Measurements from ENCODE around the gene ETV5. TPM values are rescaled to one million over a fixed set of nuclear protein-coding genes. Genes with fewer than 3 reads are reported as not detected.
A peak's percentile ranks its signal among the peaks of the same experiment; 100 is the strongest.

The ETV5 gene
- total RNA-seq, 1 donor from 2014 or later, result 17.1 TPM

DNA sequence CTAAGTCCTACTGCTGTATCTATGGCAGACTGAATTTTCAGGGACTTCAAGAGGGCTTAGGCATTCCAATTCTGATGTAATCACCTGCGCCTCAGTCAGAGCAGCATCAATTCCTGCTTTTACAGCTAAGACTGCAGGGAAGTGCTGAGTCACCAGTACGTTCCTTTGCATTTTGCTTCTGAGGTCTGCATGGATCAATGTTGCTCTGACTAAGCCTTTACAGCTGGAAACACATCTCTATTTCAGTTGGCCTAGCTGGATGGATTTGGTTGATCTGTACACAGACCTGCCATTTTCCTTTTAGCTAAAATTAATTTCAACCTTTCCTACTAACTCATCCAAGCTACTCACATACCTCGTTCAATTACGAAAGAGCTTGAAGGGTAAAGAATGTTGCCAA is 51.3 kb downstream of the ETV5 start:
- TF ChIP-seq, protein P1, sequence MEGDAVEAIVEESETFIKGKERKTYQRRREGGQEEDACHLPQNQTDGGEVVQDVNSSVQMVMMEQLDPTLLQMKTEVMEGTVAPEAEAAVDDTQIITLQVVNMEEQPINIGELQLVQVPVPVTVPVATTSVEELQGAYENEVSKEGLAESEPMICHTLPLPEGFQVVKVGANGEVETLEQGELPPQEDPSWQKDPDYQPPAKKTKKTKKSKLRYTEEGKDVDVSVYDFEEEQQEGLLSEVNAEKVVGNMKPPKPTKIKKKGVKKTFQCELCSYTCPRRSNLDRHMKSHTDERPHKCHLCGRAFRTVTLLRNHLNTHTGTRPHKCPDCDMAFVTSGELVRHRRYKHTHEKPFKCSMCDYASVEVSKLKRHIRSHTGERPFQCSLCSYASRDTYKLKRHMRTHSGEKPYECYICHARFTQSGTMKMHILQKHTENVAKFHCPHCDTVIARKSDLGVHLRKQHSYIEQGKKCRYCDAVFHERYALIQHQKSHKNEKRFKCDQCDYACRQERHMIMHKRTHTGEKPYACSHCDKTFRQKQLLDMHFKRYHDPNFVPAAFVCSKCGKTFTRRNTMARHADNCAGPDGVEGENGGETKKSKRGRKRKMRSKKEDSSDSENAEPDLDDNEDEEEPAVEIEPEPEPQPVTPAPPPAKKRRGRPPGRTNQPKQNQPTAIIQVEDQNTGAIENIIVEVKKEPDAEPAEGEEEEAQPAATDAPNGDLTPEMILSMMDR (conservative IDR thresholded peaks at IDR 0.05; ENCODE audit: low read depth, low read length), result no peak
- H3K4me3 ChIP-seq (ENCODE audit: low read depth, low read length), result no peak overlapping the region
- no peak for DNase-seq (ENCODE audit: low read depth)

GRCh38 chr3:186054792-186055352 is 54.0 kb downstream of the ETV5 start:
- TF ChIP-seq, protein P1 (conservative IDR thresholded peaks at IDR 0.05; ENCODE audit: low read depth, low read length), result no peak
- DNase-seq (ENCODE audit: low read depth), result no peak

GRCh38 chr3:186053954-186054791 is 54.7 kb downstream of the ETV5 start:
- no peak for DNase-seq (ENCODE audit: low read depth)
- TF ChIP-seq, protein P1 (conservative IDR thresholded peaks at IDR 0.05; ENCODE audit: low read depth, low read length), result no peak
- H3K4me3 ChIP-seq (ENCODE audit: low read depth, low read length), result no peak overlapping the region

More at GRCh38 chr3:186054792-186055352, 54.0 kb downstream of the ETV5 start:
- H3K4me3 ChIP-seq (ENCODE audit: low read depth, low read length), result no peak overlapping the region

GRCh38 chr3:186052096-186052840 is 56.6 kb downstream of the ETV5 start:
- peak; percentile 16 for DNase-seq (ENCODE audit: low read depth)
- H3K4me3 ChIP-seq (ENCODE audit: low read depth, low read length), result no peak overlapping the region
- TF ChIP-seq, protein P1 (conservative IDR thresholded peaks at IDR 0.05; ENCODE audit: low read depth, low read length), result no peak

DNA sequence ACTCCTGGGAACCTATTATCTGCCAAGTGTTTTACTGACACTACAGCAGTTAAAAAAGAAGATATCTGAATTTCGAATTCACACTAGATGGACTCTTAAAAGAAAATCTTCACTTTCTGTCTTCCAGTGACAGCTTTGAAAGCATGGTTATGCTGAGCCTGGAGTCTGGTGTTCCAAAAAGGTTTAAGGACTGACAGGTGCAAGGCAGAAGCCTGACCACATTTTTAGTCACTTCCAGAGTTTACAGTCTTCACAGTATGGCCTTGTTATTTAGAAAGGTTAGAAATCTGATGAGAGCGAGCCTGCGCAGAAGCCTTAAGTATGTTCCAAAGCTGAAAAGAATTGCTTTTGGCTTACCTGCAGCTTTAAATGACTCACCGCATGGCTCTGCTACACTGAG is 59.9 kb downstream of the ETV5 start:
- TF ChIP-seq, protein P1 (conservative IDR thresholded peaks at IDR 0.05; ENCODE audit: low read depth, low read length), result no peak

GRCh38 chr3:186048119-186048518 is 60.8 kb downstream of the ETV5 start:
- no peak overlapping the region for H3K4me3 ChIP-seq (ENCODE audit: low read depth, low read length)
- DNase-seq (ENCODE audit: low read depth), result no peak
- TF ChIP-seq, protein P1 (conservative IDR thresholded peaks at IDR 0.05; ENCODE audit: low read depth, low read length), result no peak

More for the DNA sequence above, 59.9 kb downstream of the ETV5 start:
- no peak overlapping the region for H3K4me3 ChIP-seq (ENCODE audit: low read depth, low read length)
- DNase-seq (ENCODE audit: low read depth), result no peak

Measured in epithelial cell of proximal tubule (primary cell).